NOMO-1 treated with dmso at 0.1 percent for 144 hours (cell line): ENCODE results near the gene ANKHD1.

Source experiments
- DNase-seq: peaks from one replicate; lab custom pipeline; 2025; ENCODE audit not compliant: unreplicated experiment; lab: John Stamatoyannopoulos, UW

Gene ANKHD1

GRCh38 chr5:140502834-140503233, 101.2 kb downstream of the ANKHD1 start:
- DNase-seq, result no peak

- DNase-seq, result no peak
These were observed 108.3 kb downstream of the ANKHD1 start for GRCh38 chr5:140509898-140510297.

GRCh38 chr5:140513124-140513523, 111.5 kb downstream of the ANKHD1 start:
- no peak for DNase-seq

- DNase-seq, result no peak
These were observed 122.4 kb downstream of the ANKHD1 start for GRCh38 chr5:140524003-140524402.

GRCh38 chr5:140540227-140540626, 138.6 kb downstream of the ANKHD1 start:
- no peak for DNase-seq

GRCh38 chr5:140542972-140543371, 141.3 kb downstream of the ANKHD1 start:
- no peak for DNase-seq

GRCh38 chr5:140544986-140545385, 143.4 kb downstream of the ANKHD1 start:
- no peak for DNase-seq

- DNase-seq, result no peak
These were observed 144.0 kb downstream of the ANKHD1 start for GRCh38 chr5:140545606-140546005.

GRCh38 chr5:140546851-140547507, 145.3 kb downstream of the ANKHD1 start:
- no peak for DNase-seq

- DNase-seq, result peak; percentile 82
These were observed 146.1 kb downstream of the ANKHD1 start, which contains the start of gene EIF4EBP3 for GRCh38 chr5:140547508-140548299. Gene EIF4EBP3, plus strand, starts transcription at chr5:140547662. Its CDS starts 76 bp downstream, at chr5:140547738.

GRCh38 chr5:140548300-140548688, 146.7 kb downstream of the ANKHD1 start:
- no peak for DNase-seq

- no peak for DNase-seq
These were observed 147.2 kb downstream of the ANKHD1 start for GRCh38 chr5:140548791-140549190.

- peak; percentile 67 for DNase-seq
These were observed 147.9 kb downstream of the ANKHD1 start for GRCh38 chr5:140549237-140550144.

GRCh38 chr5:140550147-140551079, 148.8 kb downstream of the ANKHD1 start:
- no peak for DNase-seq

GRCh38 chr5:140551872-140552271, 150.2 kb downstream of the ANKHD1 start:
- no peak for DNase-seq

GRCh38 chr5:140553657-140554056, 152.0 kb downstream of the ANKHD1 start:
- DNase-seq, result no peak

GRCh38 chr5:140554454-140554853, 152.8 kb downstream of the ANKHD1 start:
- DNase-seq, result no peak

- peak; percentile 33 for DNase-seq
These were observed 154.2 kb downstream of the ANKHD1 start for GRCh38 chr5:140555747-140556312.

GRCh38 chr5:140556438-140556837, 154.8 kb downstream of the ANKHD1 start:
- DNase-seq, result no peak
